HepG2 (cell line): Measurements from ENCODE around the gene SLC22A23. TPM values are rescaled to one million over a fixed set of nuclear protein-coding genes. Genes with fewer than 3 reads are reported as not detected.

Experiments
- ATAC-seq: fragments of 200-7000 bp; cut with Tn5 transposase; 3 replicates; pipeline ENCODE4 v1.9.1; 2020; ENCODE audit warnings: mild to moderate bottlenecking, moderate library complexity
- BruUV-seq: library from RNA; stranded (reverse); fragments of 400-500 nt; replicated peaks from 2 replicates; lab custom pipeline; 2021; lab: Mats Ljungman, UMichigan
- CTCF ChIA-PET: fragments of 300-600 bp; formaldehyde crosslinking; extraction: SDS; loops from one replicate; lab custom pipeline; 2021; ENCODE audit warnings: low total read pairs, inconsistent platforms, low intra/inter-chr PET ratio; lab: Yijun Ruan, JAX
- POLR2A ChIA-PET: fragments of 350-600 bp; sonication (Branson Sonifier 250); formaldehyde crosslinking; loops from one replicate; lab custom pipeline; 2020; ENCODE audit warnings: antibody characterized with exemption, inconsistent platforms; lab: Yijun Ruan, JAX
- DNase-seq: peaks from one replicate; pipeline ENCODE4 v3.0.0-alpha.2; 2015; ENCODE audit warnings: low spot score
- FAIRE-seq: peaks from 3 replicates; lab custom pipeline; 2011; peaks lifted over from hg19 to GRCh38; lab: Jason Lieb, UNC
- H2AFZ ChIP-seq: one replicate; pipeline ENCODE4 v1.6.1; 2011; ENCODE audit warnings: low read length, inconsistent platforms
- H3K27ac ChIP-seq: fragments of 300-600 bp; 3 replicates; pipeline ENCODE4 v1.8.0; 2011; ENCODE audit warnings: mixed run types, mild to moderate bottlenecking, mixed read lengths, low read length, inconsistent platforms; ENCODE audit not compliant: insufficient read depth; ENCODE audit errors: extremely low read length
- H3K27me3 ChIP-seq, 2 experiments: fragments of 200-600 bp in 1 of 2; 2 replicates in 1 of 2; 3 replicates in 1 of 2; pipeline versions ENCODE4 v1.6.0 to v1.8.0; 2011; ENCODE audit warnings: low read length in 2 of 2, mild to moderate bottlenecking in 2 of 2, moderate library complexity in 2 of 2, inconsistent platforms in 1 of 2; ENCODE audit not compliant: insufficient read depth in 2 of 2, control insufficient read depth in 1 of 2
- H3K36me3 ChIP-seq, 2 experiments: fragments of 200-600 bp in 1 of 2; replicated peaks in 1 of 2; 2 replicates in 1 of 2; 3 replicates in 1 of 2; pipeline versions ENCODE4 v1.5.1 to v1.8.0; 2011; ENCODE audit warnings: low read length in 2 of 2, inconsistent platforms in 1 of 2; ENCODE audit not compliant: insufficient read depth in 2 of 2, control insufficient read depth in 1 of 2
- H3K4me1 ChIP-seq: 2 replicates; pipeline ENCODE4 v1.5.1; 2012; ENCODE audit warnings: low read length, inconsistent platforms; ENCODE audit not compliant: insufficient read depth
- H3K4me2 ChIP-seq: 2 replicates; pipeline ENCODE4 v1.6.0; 2011; ENCODE audit warnings: low read depth, low read length, inconsistent platforms
- H3K4me3 ChIP-seq, 3 experiments: fragments of 200-600 bp in 1 of 3; sonication (generic), shearing (Covaris generic) in 1 of 3; replicated peaks in 1 of 3; 2 replicates each; pipeline ENCODE4 v1.5.1; 2011 to 2016; ENCODE audit warnings: low read length in 3 of 3, inconsistent platforms in 2 of 3, low read depth in 2 of 3, mild to moderate bottlenecking in 2 of 3, control low read depth in 1 of 3, mixed read lengths in 1 of 3; ENCODE audit not compliant: insufficient read depth in 1 of 3
- H3K79me2 ChIP-seq: one replicate; pipeline ENCODE4 v1.6.1; 2011; ENCODE audit warnings: low read length, inconsistent platforms; ENCODE audit not compliant: insufficient read depth
- H3K9ac ChIP-seq: 2 replicates; pipeline ENCODE4 v1.6.0; 2011; ENCODE audit warnings: mild to moderate bottlenecking, low read depth, low read length, inconsistent platforms; ENCODE audit not compliant: insufficient read depth
- H3K9me3 ChIP-seq: 2 replicates; pipeline ENCODE4 v1.5.1; 2012; ENCODE audit warnings: mild to moderate bottlenecking, low read length
- H4K20me1 ChIP-seq: 2 replicates; pipeline ENCODE4 v1.6.0; 2011; ENCODE audit warnings: inconsistent platforms, mild to moderate bottlenecking, low read length, moderate library complexity; ENCODE audit not compliant: insufficient read depth
- AGO2 ChIP-seq: fragments of 200-400 bp; formaldehyde crosslinking; optimal IDR thresholded peaks from 2 replicates; pipeline ENCODE3; 2017; ENCODE audit warnings: mild to moderate bottlenecking, low read depth, low read length, moderate library complexity
- ESRRA ChIP-seq: sonication (generic); formaldehyde crosslinking; IDR thresholded peaks from 2 replicates; pipeline ENCODE4 v1.5.1; 2020; ENCODE audit warnings: mild to moderate bottlenecking, low read depth, missing genetic modification reagents
- GABPB1 ChIP-seq: IDR thresholded peaks from 2 replicates; pipeline ENCODE4 v1.6.1; 2016; ENCODE audit warnings: mild to moderate bottlenecking, missing genetic modification reagents, moderate library complexity, missing compliant biosample characterization
- HNRNPL ChIP-seq: fragments of 200-400 bp; formaldehyde crosslinking; IDR thresholded peaks from 2 replicates; pipeline ENCODE4 v1.6.1; 2017; ENCODE audit warnings: mild to moderate bottlenecking, low read depth, low read length
- PAX8 ChIP-seq: sonication (generic); formaldehyde crosslinking; IDR thresholded peaks from 2 replicates; pipeline ENCODE4 v1.8.0; 2022; ENCODE audit warnings: mild to moderate bottlenecking, missing genetic modification reagents, borderline replicate concordance
- REL ChIP-seq: sonication (generic); formaldehyde crosslinking; conservative IDR thresholded peaks from 2 replicates; pipeline ENCODE4 v1.8.0; 2022; ENCODE audit warnings: mild to moderate bottlenecking, missing genetic modification reagents, moderate library complexity
- RFX3 ChIP-seq: IDR thresholded peaks from 2 replicates; pipeline ENCODE4 v1.6.1; 2016; ENCODE audit warnings: missing biosample characterization, missing genetic modification reagents
- RFXANK ChIP-seq: IDR thresholded peaks from 2 replicates; pipeline ENCODE4 v1.6.1; 2016
- RNF2 ChIP-seq: fragments of 450-650 bp; conservative IDR thresholded peaks from 2 replicates; pipeline ENCODE4 v1.6.1; 2016; ENCODE audit warnings: low read depth
- SUZ12 ChIP-seq: fragments of 150-350 bp; IDR thresholded peaks from 2 replicates; pipeline ENCODE4 v1.6.1; 2014; ENCODE audit warnings: low read depth, low read length
- TEAD3 ChIP-seq: optimal IDR thresholded peaks from 2 replicates; pipeline ENCODE3; 2016; ENCODE audit warnings: borderline replicate concordance
- THYN1 ChIP-seq: sonication (generic); formaldehyde crosslinking; IDR thresholded peaks from 2 replicates; pipeline ENCODE4 v1.8.1; 2023; ENCODE audit warnings: low read depth, mild to moderate bottlenecking, moderate library complexity, missing genetic modification reagents, borderline replicate concordance
- U2AF1 ChIP-seq: fragments of 200-400 bp; formaldehyde crosslinking; optimal IDR thresholded peaks from 2 replicates; pipeline ENCODE3; 2017; ENCODE audit warnings: mild to moderate bottlenecking, low read depth, low read length
- ZNF124 ChIP-seq: sonication (generic); formaldehyde crosslinking; IDR thresholded peaks from 2 replicates; pipeline ENCODE4 v1.4.0; 2020; ENCODE audit warnings: missing genetic modification reagents
- ZNF205 ChIP-seq: IDR thresholded peaks from 2 replicates; pipeline ENCODE4 v1.6.1; 2018; ENCODE audit warnings: missing biosample characterization, missing genetic modification reagents
- ZNF589 ChIP-seq: sonication (generic); formaldehyde crosslinking; conservative IDR thresholded peaks from 2 replicates; pipeline ENCODE4 v1.8.0; 2022; ENCODE audit warnings: mild to moderate bottlenecking, moderate library complexity, missing genetic modification reagents
- ZNF605 ChIP-seq: sonication (generic); formaldehyde crosslinking; IDR thresholded peaks from 2 replicates; pipeline ENCODE4 v1.8.0; 2022; ENCODE audit warnings: mild to moderate bottlenecking, missing genetic modification reagents
- ZNF737 ChIP-seq: sonication (generic); formaldehyde crosslinking; IDR thresholded peaks from 2 replicates; pipeline ENCODE4 v1.5.0; 2020; ENCODE audit warnings: missing genetic modification reagents, mild to moderate bottlenecking, borderline replicate concordance
- WGBS: methylation state at CpG from one replicate; pipeline ENCODE4 v1.1.6; 2017; ENCODE audit warnings: low lambda C conversion rate; 5-methylcytosine and 5-hydroxymethylcytosine counted together
- in situ Hi-C: cut with HindIII; loops from 2 replicates; pipeline ENCODE4 v1.10.0; 2017; ENCODE audit warnings: low pct_unique_long_range_greater_than_20kb; ENCODE audit not compliant: extremely low pct_ligation_motif_present
- intact Hi-C: fragments of 100-400 bp; cut with micrococcal nuclease; formaldehyde crosslinking; loops from one replicate; pipeline ENCODE4 v1.10.0; 2022; ENCODE audit not compliant: unreplicated experiment
- polyA plus RNA-seq, 8 experiments: library from polyadenylated mRNA; depleted of rRNA in 3 of 8; stranded (reverse) in 7 of 8; unstranded in 1 of 8; fragments of >200 nt; fragmentation: Illumina TruSeq in 4 of 8; extraction: Trizol in 4 of 8; gene quantifications; 2 replicates each; pipeline versions ENCODE4 v1.2.1 to v1.2.3, GENCODE V29; 2011 to 2016; ENCODE audit warnings: low read depth in 4 of 8, missing spikeins in 1 of 8, mixed read lengths in 1 of 8; ENCODE audit not compliant: insufficient read depth in 1 of 8
- total RNA-seq, 5 experiments: library from RNA; depleted of rRNA; stranded (reverse); fragments of >200 nt; fragmentation: Illumina TruSeq; extraction: Trizol; gene quantifications; 2 replicates each; pipeline ENCODE4 v1.2.3, GENCODE V29; 2016; ENCODE audit warnings: low read depth in 1 of 5
- TF ChIP-seq, protein P1 (sequence below): sonication (generic); formaldehyde crosslinking; IDR thresholded peaks from 2 replicates; pipeline ENCODE4 v1.4.0; 2020; ENCODE audit warnings: missing genetic modification reagents
- TF ChIP-seq, protein P2 (sequence below): sonication (generic); formaldehyde crosslinking; IDR thresholded peaks from 2 replicates; pipeline ENCODE4 v1.5.0; 2020; ENCODE audit warnings: mild to moderate bottlenecking, missing genetic modification reagents, borderline replicate concordance

Gene SLC22A23
- total and polyA plus RNA-seq, 2 of the 13 experiments (the other 11 are each of a cell fraction or from before 2014, with no cell fraction given), result 11.8 to 17.5 TPM

DNA sequence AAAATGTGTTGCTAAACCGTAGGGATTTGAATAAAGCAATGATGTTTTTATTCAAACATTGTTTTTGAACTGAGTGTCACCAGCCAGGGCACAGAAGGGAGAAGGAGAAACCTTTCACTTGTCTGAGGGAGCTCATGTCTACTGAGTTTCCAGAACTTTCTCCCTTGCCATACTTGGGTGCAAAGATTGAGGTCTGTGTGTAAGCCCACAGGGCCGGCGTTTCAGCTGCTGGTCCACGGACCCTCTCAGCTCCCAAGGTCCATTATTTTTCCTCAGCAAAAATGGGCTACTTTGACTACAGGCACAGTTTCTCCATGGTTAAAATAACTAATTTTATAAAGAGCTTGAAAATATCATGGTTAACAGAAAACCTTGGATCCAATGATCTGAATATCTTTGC, 165.5 kb downstream of the SLC22A23 start:
- no TSS peak for BruUV-seq
- no peak overlapping the region for H3K4me2 ChIP-seq
- H3K9me3 ChIP-seq, result no peaks in the 10 kb centered on the region
- H3K36me3 ChIP-seq, result peaks cover 53 to 80% of the 10 kb centered on the region in 2 experiments
- intact Hi-C loops (loop anchor here (5.0 kb wide), 1 partner anchor 1571 kb away; no protein-coding TSS in a partner anchor), in situ Hi-C loops (loop anchor here (25.0 kb wide), 1 partner anchor 696 kb away; no protein-coding TSS in a partner anchor)
- H3K4me1 ChIP-seq, result peaks cover 7% of the 10 kb centered on the region
- ATAC-seq (no peak), FAIRE-seq (no peak), DNase-seq (no peak)
- no peaks in the 10 kb centered on the region for H3K27me3 ChIP-seq
- no peak overlapping the region for H2AFZ ChIP-seq
- 95% methylated on average over 4 of the region's 4 CpGs for WGBS
- CTCF ChIA-PET, result no interaction called here
- H3K4me3 ChIP-seq, result no peak overlapping the region
- TF ChIP-seq RNF2 (no peak), RFXANK (CRISPR knock-in tag) (no peak), PAX8 (CRISPR knock-in tag) (no peak), RFX3 (no peak), SUZ12 (no peak), ZNF124 (no peak), ESRRA (CRISPR knock-in tag) (no peak), ZNF205 (no peak), AGO2 (no peak), REL (CRISPR knock-in tag) (no peak), ZNF737 (CRISPR knock-in tag) (no peak), U2AF1 (no peak), ZNF589 (CRISPR knock-in tag) (no peak), GABPB1 (CRISPR knock-in tag) (no peak), THYN1 (no peak), HNRNPL (no peak), ZNF605 (CRISPR knock-in tag) (no peak), TEAD3 (CRISPR knock-in tag) (no peak)
- TF ChIP-seq, protein P1, sequence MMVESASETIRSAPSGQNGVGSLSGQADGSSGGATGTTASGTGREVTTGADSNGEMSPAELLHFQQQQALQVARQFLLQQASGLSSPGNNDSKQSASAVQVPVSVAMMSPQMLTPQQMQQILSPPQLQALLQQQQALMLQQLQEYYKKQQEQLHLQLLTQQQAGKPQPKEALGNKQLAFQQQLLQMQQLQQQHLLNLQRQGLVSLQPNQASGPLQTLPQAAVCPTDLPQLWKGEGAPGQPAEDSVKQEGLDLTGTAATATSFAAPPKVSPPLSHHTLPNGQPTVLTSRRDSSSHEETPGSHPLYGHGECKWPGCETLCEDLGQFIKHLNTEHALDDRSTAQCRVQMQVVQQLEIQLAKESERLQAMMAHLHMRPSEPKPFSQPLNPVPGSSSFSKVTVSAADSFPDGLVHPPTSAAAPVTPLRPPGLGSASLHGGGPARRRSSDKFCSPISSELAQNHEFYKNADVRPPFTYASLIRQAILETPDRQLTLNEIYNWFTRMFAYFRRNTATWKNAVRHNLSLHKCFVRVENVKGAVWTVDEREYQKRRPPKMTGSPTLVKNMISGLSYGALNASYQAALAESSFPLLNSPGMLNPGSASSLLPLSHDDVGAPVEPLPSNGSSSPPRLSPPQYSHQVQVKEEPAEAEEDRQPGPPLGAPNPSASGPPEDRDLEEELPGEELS (CRISPR knock-in tag), result no peak
- TF ChIP-seq, protein P2, sequence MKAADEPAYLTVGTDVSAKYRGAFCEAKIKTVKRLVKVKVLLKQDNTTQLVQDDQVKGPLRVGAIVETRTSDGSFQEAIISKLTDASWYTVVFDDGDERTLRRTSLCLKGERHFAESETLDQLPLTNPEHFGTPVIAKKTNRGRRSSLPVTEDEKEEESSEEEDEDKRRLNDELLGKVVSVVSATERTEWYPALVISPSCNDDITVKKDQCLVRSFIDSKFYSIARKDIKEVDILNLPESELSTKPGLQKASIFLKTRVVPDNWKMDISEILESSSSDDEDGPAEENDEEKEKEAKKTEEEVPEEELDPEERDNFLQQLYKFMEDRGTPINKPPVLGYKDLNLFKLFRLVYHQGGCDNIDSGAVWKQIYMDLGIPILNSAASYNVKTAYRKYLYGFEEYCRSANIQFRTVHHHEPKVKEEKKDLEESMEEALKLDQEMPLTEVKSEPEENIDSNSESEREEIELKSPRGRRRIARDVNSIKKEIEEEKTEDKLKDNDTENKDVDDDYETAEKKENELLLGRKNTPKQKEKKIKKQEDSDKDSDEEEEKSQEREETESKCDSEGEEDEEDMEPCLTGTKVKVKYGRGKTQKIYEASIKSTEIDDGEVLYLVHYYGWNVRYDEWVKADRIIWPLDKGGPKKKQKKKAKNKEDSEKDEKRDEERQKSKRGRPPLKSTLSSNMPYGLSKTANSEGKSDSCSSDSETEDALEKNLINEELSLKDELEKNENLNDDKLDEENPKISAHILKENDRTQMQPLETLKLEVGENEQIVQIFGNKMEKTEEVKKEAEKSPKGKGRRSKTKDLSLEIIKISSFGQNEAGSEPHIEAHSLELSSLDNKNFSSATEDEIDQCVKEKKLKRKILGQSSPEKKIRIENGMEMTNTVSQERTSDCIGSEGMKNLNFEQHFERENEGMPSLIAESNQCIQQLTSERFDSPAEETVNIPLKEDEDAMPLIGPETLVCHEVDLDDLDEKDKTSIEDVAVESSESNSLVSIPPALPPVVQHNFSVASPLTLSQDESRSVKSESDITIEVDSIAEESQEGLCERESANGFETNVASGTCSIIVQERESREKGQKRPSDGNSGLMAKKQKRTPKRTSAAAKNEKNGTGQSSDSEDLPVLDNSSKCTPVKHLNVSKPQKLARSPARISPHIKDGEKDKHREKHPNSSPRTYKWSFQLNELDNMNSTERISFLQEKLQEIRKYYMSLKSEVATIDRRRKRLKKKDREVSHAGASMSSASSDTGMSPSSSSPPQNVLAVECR, result no peak
- no peaks in the 10 kb centered on the region for H3K79me2 ChIP-seq
- no peaks in the 10 kb centered on the region for H4K20me1 ChIP-seq
- POLR2A ChIA-PET, result no interaction called here
- H3K9ac ChIP-seq, result no peak overlapping the region
- H3K27ac ChIP-seq, result no peak overlapping the region
